GM18519 (cell line): Measurements from ENCODE around the gene EMC6.

Experiments used
- ATAC-seq: cut with Tn5 transposase; IDR thresholded peaks from one replicate; pipeline ENCODE4 v1.9.1; 2021; ENCODE audit warnings: mild to moderate bottlenecking, moderate library complexity; ENCODE audit not compliant: unreplicated experiment, low FRiP score

EMC6 gene

GRCh38 chr17:3668279-3669084 is at the start of gene EMC6, which contains the start of gene TAX1BP3:
TSS of gene EMC6 (plus strand) at chr17:3668812. CDS start at chr17:3669147, 335 bp downstream.
TSS of gene TAX1BP3 (minus strand) at chr17:3668578. CDS start at chr17:3668526, 52 bp downstream.
- ATAC-seq = peak; percentile 83

- no peak for ATAC-seq
Measured at GRCh38 chr17:3621146-3621720, 47.4 kb upstream of the EMC6 start.

GRCh38 chr17:3622977-3623594 is 45.5 kb upstream of the EMC6 start:
- no peak for ATAC-seq

- no peak for ATAC-seq
Measured at GRCh38 chr17:3626831-3627768, 41.5 kb upstream of the EMC6 start.

GRCh38 chr17:3627769-3628167 is 40.8 kb upstream of the EMC6 start:
- ATAC-seq = no peak

GRCh38 chr17:3630781-3631180 is 37.8 kb upstream of the EMC6 start:
- no peak for ATAC-seq

GRCh38 chr17:3632287-3632686 is 36.3 kb upstream of the EMC6 start:
- no peak for ATAC-seq

GRCh38 chr17:3635474-3636153 is 33.0 kb upstream of the EMC6 start:
- ATAC-seq = peak; percentile 28

GRCh38 chr17:3636154-3636907 is 32.3 kb upstream of the EMC6 start, which contains the start of the genes CTNS and SHPK:
TSS of gene CTNS (plus strand) at chr17:3636760. CDS start at chr17:3640207, 3,447 bp downstream.
TSS of gene SHPK (minus strand) at chr17:3636250. CDS start at chr17:3636219, 31 bp downstream.
- peak; percentile 76 for ATAC-seq

- no peak for ATAC-seq
Measured at GRCh38 chr17:3636908-3637373, 31.7 kb upstream of the EMC6 start.

GRCh38 chr17:3639981-3640596 is 28.5 kb upstream of the EMC6 start:
- no peak for ATAC-seq

GRCh38 chr17:3641014-3641413 is 27.6 kb upstream of the EMC6 start:
- ATAC-seq = no peak

- ATAC-seq = no peak
Measured at GRCh38 chr17:3641717-3642486, 26.7 kb upstream of the EMC6 start.

- no peak for ATAC-seq
Measured at GRCh38 chr17:3643889-3644349, 24.7 kb upstream of the EMC6 start.

- no peak for ATAC-seq
Measured at GRCh38 chr17:3645310-3645709, 23.3 kb upstream of the EMC6 start.

- no peak for ATAC-seq
Measured at GRCh38 chr17:3647251-3647650, 21.4 kb upstream of the EMC6 start.

- ATAC-seq = no peak
Measured at GRCh38 chr17:3647769-3648555, 20.6 kb upstream of the EMC6 start.
